NT2/D1 (cell line): ENCODE results near the gene UQCR11.

Experiments used
- SUZ12 ChIP-seq: IDR thresholded peaks from 2 replicates; pipeline ENCODE4 v1.6.1; 2011; ENCODE audit not compliant: insufficient read length, insufficient read depth; ENCODE audit errors: extremely low read depth
- YY1 ChIP-seq: IDR thresholded peaks from 2 replicates; pipeline ENCODE4 v1.6.1; 2011; ENCODE audit not compliant: insufficient read length, insufficient read depth
- ZNF274 ChIP-seq: IDR thresholded peaks from 2 replicates; pipeline ENCODE4 v1.6.1; 2011; ENCODE audit warnings: mild to moderate bottlenecking, low read depth, low read length

- TF ChIP-seq YY1 = no peak
- no peak for TF ChIP-seq ZNF274
- TF ChIP-seq SUZ12 = no peak
Measured at GRCh38 chr19:1572795-1573194, 32.5 kb downstream of the UQCR11 start.
